GDM1 (cell line): ENCODE data around the gene SUPT3H.
"Not testable (repeated sequence)": the region's sequence is repeated elsewhere in the genome, so short reads cannot be mapped to it uniquely, and the experiment has no call there.

Experiments
- DNase-seq: peaks from one replicate; lab custom pipeline; 2025; lab: John Stamatoyannopoulos, UW

The SUPT3H gene

DNA sequence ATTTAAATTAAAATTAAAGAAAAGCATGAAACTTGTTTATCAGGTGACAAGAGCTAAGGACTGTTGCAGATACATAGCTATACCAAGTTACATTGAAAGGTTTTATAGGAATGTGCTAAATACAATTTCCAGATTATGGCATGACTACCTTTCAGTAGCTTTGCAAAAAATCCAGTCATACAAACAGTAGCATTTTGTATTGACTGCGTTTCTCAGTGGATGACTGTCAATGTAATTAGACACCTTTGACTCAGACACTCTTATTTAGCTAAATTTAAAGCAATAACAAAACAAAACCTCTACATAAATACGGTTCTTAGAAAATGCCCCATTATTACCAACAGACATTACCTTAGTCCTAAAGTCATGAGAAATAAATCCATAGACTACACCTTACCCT lies 325.4 kb downstream of the SUPT3H start:
- DNase-seq, result no peak

DNA sequence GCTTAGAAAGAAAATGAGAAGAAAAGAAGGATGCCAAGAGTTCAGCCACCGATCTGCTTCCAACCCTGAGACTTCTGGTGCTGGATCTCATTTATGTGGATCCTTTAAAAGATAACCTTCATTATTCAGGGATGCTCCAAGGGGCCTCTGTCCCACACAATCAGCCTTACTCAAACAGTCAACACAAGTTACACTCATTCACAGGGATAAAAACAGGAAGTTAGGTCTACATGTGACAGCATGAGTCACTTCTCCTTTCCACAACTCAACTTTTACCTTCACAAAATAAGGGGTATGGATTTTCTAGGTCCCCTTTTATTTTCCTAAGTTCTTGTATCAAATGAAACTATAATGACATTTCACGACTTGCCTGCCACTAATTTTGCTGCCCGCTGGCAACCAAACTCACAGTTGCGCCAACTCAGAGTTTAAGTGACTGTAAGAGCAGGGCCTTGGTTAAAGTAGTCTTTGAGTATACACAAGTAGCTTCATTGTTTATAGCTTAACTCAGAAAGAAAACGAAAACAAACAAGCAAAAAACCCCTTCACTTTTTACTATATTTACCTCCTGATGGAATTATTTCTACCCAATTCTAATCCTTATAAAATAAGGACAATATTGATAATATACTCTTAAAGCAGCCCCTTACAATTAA lies 328.4 kb downstream of the SUPT3H start:
- DNase-seq, result peak; percentile 41

DNA sequence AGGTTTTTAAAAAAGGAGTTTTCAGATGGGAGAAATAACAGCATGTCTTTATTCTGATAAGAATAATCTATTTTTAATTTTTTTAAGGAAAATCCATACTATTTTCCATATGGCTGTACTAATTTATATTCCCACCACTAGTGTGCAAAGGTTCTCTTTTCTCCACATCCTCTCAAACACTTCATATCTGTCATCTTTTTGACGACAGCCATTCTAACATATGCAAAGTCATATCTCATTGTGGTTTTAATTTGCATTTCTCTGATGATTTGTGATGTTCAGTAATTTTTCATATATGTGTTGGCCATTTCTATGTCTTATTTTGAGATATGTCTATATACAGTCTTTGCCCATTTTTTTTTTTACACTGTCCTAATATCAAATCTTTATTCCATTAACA lies 330.2 kb downstream of the SUPT3H start:
- DNase-seq, result no peak

DNA sequence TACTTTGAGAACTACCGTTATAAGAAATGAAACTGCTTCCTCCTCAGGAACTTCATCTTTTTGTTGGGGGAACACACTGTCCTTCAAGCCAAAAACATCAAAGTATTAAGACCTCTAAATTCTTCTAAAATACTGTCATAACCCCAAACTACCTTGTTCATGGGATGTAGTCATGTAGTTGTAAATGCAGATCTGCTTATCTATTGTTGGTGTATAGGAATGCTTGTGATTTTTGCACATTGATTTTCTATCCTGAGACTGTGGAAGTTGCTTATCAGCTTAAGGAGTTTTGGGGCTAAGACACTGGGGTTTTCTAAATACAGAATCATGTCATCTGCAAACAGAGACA lies 332.5 kb downstream of the SUPT3H start:
- DNase-seq, result no peak

DNA sequence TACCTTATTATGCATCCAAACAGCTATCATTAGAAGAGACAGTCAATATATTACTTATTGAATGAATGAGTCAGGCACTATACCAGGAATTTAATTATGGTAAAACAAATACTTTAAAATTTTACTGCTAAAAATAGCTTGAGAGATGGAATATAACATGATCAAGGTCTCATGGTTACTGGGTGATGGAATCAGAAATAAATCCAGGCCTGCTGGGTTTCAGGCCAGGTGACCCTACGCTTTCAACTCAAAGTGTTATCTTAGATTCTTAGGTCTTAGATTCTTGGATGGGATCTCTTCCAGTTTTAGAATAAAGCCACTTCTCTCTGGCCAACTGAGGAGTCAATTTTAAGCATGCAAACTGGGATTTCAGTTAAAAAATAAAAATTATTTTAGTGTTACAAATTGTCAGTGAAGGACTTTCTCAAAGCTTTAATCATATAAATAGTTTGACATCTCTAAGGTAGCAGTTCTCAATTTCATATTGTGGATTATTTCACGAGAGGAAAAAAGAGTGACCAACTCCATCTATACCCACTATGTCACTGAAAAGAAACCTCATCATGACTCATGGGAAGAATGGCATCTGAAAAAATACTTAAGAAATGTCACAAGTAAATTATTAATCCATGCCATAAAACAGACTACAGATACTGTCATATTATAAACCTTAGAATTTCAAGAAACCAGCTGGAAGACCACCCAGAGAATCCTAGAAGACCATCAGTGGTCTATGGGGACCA lies 333.1 kb downstream of the SUPT3H start:
- DNase-seq, result no peak

DNA sequence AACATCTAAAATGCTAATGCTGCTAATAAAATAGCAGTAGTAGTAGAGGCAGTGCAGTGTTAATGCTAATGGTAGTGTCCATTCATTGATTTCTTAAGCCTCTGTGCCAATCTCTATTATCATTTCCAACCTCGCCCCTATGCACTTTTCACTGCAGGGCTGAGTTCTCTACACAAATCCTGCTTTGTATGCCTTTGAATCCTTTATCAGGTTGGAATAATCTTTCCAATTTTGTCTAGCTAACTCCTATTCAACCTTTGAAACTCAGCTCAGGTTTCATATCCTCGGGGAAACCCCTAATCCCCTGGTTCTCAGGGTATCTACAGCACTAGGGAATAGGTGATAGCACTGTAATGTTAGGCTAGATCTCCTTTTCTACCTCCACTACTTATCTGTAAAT lies 333.6 kb downstream of the SUPT3H start:
- DNase-seq, result no peak

DNA sequence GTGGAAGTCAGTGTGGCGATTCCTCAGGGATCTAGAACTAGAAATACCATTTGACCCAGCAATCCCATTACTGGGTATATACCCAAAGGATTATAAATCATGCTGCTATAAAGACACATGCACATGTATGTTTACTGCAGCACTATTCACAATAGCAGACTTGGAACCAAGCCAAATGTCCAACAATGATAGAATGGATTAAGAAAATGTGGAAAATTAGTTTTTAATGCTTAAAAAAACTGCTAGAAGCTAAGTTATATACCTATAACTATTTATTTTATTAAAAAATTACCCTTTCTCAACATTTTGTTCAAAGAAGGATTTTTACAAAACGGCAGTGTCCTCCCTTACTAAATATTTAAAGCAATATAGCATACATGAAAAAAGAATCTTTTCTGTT lies 335.1 kb downstream of the SUPT3H start:
- not testable (repeated sequence) for DNase-seq

DNA sequence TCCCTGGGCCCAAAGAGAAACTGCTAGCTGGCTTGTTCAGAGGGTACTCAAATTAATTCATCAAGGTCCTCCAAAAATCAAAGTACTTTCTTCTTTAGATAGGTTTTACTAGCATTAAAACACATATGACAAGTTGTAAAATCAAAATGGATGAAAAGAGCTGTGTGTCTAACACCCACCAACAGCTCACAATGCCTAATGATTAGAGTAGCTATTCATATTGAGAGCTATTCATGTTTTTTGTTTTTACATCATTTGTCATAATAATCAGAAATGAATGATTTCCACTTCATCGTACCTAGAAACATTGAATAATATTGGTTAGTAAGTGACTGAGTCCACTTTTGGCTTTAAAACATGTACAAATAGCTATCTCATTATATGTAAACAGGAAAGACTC lies 339.5 kb downstream of the SUPT3H start:
- no peak for DNase-seq

DNA sequence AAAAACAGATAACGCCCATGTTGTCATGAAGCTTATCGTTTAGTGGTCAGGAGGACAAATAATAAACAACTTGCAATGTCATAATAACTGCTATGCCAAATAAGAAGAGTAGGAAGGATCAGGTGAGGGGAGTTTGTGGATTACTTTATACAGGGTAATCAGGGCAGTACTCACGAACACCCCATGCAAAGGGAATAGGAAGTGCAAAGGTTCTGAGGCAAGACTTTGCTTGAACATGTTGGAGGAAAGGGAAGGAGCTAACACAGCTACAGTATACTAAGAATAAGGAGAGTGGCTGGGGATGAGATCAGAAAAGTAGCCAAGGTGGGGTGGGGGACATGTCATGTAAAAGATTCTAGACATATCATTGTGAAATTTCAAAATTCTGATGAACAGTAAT lies 341.6 kb downstream of the SUPT3H start:
- DNase-seq, result no peak

DNA sequence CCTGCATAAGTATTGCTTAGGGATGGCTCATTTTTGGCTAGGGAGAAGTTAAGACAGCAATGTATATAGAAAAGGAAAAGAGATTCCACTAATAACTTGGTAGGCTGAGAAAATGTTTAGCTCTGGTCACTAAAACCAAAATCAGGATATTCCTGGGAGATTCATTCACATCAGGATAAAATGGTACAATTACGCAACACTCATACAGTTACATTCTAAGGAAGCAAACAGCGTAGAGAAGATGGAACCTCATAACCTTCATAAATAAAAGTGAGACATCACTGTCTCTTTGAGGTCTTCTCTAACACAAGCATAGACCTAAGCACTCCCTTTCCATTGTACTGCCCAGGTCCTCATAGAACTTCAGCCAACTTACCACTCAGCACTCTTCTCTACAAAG lies 345.3 kb downstream of the SUPT3H start:
- no peak for DNase-seq

DNA sequence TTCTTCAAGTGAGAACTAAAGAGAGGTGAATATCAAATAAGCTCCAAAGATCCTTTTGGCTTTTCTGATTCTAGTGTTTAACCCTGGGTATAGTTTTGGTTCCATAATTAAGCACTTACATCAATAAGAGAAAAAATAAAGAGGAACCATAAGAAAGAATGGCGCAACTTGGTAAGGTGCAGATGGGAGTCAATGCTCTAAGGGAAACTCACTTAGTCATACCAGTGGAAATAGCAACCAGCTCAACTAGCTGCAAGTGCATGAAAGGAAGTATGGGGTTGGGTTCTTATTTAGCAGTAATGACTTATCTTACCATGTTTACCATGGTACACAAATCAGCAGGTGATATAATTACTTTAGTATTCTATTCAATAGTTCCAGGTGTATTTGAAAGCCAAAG lies 346.1 kb downstream of the SUPT3H start:
- no peak for DNase-seq

DNA sequence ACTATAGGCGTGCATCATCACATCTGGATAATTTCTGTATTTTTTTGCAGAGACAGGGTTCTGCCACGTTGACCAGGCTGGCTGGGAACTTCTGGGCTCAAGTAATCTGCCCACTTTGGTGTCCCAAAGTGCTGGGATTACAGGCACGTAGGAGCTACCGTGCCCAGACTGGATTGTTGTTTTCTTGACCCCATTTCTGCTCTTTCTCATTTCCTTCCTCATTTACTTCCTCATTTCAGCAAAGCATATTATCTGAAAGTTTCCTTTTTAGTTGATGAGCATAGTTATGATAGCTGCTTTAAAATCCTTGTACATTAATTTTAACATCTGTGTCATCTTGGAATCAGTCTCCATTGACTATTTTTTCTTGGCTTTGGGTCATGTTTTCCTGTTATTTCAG lies 350.6 kb downstream of the SUPT3H start:
- no peak for DNase-seq

DNA sequence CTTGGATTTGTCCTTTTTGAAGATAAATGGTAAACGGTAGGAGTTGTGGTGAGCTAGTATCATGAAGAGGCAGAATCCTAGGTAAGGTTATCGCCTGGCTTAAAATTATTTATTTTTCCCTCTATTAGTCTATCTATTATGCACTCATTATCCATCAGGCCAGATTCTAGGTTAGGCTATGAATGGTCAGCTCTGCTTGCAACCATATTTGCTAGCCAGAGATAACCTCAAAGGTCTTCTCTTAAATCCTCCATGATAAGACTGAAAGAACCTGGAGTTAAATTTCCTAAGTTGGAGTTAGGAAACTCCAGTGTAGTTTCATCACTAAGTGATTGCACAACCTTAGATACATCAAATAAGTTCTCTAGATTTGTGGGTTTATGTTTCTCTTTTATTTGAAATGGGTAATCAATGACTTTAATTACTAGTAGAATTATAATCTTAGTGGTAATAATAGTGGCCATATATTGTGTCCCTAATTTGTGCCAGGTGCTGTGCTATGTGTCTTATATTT lies 351.7 kb downstream of the SUPT3H start:
- no peak for DNase-seq

DNA sequence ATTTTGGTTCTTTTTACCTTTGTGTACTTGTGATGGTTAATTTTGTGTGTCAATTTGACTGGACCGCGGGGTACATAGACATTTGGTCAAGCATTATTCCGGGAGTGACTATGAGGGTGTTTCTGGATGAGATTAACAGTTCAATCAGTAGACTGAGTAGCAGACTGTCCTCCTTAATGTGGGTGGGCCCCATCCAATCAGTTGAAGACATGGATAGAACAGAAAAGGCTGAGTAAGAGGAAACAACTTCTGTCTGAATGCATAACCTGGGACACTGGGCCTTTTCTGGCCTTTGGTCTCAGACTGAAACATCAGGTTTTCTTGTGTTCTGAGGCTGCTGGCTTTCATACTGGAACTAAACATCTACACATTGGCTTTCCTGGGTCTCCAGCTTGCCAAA lies 353.1 kb downstream of the SUPT3H start:
- no peak for DNase-seq

DNA sequence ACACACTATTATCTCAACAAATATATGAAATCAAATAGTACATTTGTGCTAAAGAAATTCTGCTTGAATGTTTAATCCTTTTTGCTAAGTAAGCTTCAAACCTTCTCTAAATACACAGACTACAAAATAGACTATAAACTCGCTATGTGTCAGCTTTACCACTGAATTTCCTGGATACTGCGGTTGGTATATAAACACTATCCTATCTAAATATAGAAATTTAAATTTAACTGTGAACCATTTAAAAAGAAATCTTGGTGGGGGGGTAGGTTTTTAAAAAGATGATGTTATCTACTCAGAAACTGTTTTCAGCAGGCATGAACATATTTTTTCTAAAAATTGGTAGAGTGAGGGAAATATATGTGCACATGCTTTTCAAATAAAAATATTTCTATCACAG lies 356.1 kb downstream of the SUPT3H start:
- peak; percentile 11 for DNase-seq

DNA sequence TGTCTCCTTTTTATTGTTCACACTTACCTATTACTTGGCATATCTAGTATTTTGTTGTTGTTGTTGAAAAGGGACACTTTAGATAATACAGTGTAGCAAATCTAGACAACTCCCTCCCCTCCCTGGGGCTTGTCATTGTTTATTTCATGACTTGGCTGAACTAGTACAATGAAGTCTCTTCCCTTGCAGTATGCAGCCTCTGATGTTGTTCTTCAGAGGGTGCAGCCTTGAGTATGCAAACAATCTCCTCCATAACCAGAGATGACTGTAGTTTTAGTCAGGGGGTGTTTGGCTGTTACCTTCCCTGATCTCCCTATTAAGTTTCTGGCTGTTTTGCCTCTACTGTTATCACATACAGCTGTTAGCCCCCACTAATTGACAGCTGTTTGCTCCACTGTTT lies 365.0 kb downstream of the SUPT3H start:
- no peak for DNase-seq

DNA sequence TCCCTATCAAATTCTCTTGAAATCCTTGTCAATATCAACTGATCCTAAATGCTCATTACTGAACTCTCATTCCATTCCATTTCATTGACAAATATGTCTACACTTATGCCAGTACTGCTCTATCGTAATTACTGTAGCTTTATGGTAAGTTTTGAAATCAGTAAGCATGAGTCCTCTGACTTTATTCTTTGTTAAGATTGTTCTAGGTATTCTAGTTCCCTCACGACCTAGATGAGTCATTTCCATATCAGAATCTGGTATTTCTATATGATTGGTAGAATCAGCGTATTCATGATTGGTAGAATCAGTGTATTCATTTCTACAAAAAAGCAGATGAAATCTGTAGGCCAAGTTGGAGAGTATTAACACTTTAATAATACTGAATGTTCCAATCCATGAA lies 368.2 kb downstream of the SUPT3H start:
- DNase-seq, result no peak

DNA sequence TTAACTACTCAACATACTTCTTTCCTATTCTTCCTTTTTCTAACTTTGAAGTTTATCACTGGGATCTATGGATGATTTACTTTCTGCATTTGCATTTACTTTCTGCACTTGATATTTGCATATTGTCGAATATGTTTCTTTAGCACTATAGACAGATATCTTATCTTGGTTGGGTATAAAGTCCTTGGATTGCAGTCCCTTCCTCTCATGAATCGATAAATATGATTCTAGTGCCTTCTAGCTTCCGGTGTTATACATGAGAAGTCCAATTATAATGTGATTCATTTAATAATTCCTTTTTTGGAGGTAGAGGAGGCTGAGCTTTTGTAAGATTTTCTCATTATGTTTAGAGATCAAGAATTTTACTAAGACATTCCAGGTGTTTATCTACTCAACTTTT lies 370.8 kb downstream of the SUPT3H start:
- DNase-seq, result no peak

DNA sequence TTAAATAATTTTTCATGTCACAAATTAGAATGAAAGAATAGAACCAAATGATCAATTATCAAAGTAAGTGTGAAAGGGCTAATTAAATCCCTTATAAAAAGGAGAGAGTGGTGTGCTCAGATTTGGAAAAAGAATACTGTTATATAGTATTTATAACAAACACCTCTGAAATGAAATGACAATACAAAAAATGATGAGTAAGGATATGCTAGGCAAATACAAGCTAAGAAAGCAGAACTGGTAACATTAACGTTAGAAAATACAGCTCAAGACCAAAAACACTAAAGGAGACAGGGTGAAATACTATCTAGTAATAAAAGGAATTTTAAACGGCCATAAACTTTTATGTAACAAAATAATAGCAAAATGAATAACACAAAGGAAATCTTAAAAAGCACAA lies 373.8 kb downstream of the SUPT3H start:
- no peak for DNase-seq

DNA sequence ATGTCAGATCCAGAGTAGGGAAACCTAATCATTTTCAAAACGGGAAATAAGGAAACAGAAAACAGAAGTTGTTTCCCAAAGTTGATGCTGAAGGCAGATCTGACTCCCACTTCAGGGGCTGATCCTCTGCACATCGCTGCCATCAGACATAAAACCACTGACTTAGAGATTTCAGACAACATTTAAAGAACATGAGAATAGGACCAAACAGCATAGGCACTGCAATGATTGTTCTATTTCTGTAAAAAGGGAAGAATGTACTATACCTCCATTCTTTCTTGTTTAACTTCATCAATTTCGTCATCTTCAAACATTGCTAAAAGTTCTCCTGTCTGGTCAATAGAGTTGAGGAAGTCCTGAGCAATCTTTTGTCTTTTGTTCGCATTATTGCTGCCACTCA lies 374.3 kb downstream of the SUPT3H start:
- DNase-seq, result no peak

DNA sequence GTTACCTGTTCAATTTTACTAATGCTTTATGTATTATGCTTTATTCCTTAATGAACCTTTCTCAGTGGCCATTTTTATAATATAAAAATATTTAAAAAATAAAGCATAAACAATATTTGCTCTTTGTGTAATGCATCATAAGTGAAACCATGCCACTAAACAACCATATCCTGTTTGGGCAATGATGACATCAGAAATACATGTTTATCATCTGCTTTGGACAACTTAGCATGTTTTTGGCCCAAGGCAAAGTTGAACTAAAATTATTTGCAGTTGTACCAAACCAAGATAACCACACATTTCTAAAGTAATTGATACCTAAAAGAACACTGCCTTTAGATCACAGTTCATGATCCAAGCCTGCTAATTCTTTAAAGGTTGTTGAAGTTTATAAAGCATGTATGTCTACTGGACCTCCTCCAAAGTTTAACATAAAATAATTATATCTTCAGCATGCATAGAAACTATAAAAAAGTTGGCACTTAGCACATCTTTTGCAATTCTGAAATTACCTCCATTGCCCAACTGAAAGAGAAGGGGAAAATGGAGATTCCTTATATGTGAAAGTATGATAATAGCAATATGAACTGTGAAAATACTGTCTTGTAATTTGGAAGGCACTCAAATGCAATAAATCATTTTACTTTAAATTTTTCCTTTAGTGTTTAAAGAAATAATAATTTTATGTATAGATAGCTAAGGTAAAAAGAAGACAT lies 375.2 kb downstream of the SUPT3H start:
- no peak for DNase-seq

DNA sequence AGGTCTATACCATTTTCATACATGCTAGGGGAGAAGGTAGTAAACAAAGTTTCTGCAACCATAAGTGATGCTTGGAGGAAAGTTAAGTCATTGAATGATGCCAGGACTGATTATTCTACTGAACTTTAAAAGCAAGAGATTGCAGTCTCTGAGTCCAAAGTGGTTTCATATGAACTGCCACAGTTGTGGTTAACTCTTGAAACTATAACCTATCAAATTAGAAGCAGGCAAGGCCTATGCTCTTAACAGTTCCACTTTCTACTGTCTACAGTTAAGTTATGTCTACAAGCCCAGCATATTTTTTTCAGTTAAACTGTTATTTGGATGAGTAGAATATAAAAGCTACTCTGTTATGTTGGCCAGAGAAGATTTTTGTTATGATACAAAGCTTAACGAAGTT lies 376.1 kb downstream of the SUPT3H start:
- DNase-seq, result no peak

DNA sequence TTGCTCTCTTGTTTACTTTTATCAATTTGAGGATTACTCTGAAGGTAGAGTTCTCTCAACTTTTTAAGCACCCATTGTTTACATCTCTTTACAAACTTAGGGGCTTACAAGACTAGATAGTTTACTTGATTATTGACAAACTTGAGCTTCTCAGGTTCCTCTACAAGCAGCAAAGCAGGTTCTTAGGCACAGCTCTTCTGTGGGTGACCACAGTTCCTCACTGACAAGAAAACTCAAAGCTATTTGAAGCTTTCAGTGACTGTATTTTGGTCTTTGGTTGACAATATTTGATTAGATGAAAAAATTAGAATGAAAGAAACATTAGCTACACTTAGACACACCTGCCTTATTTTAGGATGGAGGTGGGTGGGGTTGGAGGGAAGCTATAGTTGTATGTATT lies 376.9 kb downstream of the SUPT3H start:
- no peak for DNase-seq
